GM12878 (cell line): ENCODE results near the gene SMARCE1. TPM values are rescaled to one million over a fixed set of nuclear protein-coding genes. Genes with fewer than 3 reads are reported as not detected.

Experiments
- ATAC-seq: fragments of 200-7000 bp; cut with Tn5 transposase; 3 replicates; pipeline ENCODE4 v1.9.1; 2020; ENCODE audit warnings: mild to moderate bottlenecking, moderate library complexity
- BruUV-seq: library from RNA; stranded (reverse); fragments of 400-500 nt; replicated peaks from 2 replicates; lab custom pipeline; 2021; lab: Mats Ljungman, UMichigan
- CTCF ChIA-PET: fragments of 300-600 bp; sonication (Branson Sonifier 250); formaldehyde crosslinking; extraction: SDS; loops from one replicate; lab custom pipeline; 2021; ENCODE audit warnings: inconsistent platforms; lab: Yijun Ruan, JAX
- POLR2A ChIA-PET: fragments of 350-600 bp; formaldehyde crosslinking; extraction: SDS; loops from one replicate; lab custom pipeline; 2021; ENCODE audit warnings: inconsistent platforms; lab: Charles Lee
- RAD21 ChIA-PET: fragments of 300-600 bp; sonication (Branson Sonifier 250); formaldehyde crosslinking; loops from one replicate; lab custom pipeline; 2023; ENCODE audit warnings: antibody characterized with exemption; ENCODE audit not compliant: unreplicated experiment; lab: Charles Lee
- SMC1A ChIA-PET: fragments of 300-600 bp; sonication (Branson Sonifier 250); formaldehyde crosslinking; loops from one replicate; lab custom pipeline; 2023; ENCODE audit not compliant: unreplicated experiment, uncharacterized antibody; lab: Charles Lee
- DNase-seq: peaks from one replicate; pipeline ENCODE4 v3.0.0-alpha.2; 2011; ENCODE audit warnings: low read depth, low spot score
- FAIRE-seq: peaks from 3 replicates; lab custom pipeline; 2011; peaks lifted over from hg19 to GRCh38; lab: Jason Lieb, UNC
- H2AFZ ChIP-seq: 2 replicates; pipeline ENCODE4 v1.6.0; 2011; ENCODE audit warnings: low read depth, low read length, control low read depth; ENCODE audit not compliant: control insufficient read depth
- H3K27ac ChIP-seq: 2 replicates; pipeline ENCODE4 v1.5.1; 2011; ENCODE audit warnings: control low read depth; ENCODE audit not compliant: control insufficient read depth, insufficient read depth
- H3K27me3 ChIP-seq, 2 experiments: replicated peaks in 1 of 2; 2 replicates each; pipeline versions ENCODE4 v1.6.0 to v1.6.1; 2011; ENCODE audit warnings: low read length in 1 of 2; ENCODE audit not compliant: control insufficient read depth in 2 of 2, insufficient read depth in 2 of 2
- H3K36me3 ChIP-seq, 2 experiments: 2 replicates each; pipeline ENCODE4 v1.5.1; 2011; ENCODE audit warnings: low read length in 1 of 2; ENCODE audit not compliant: control insufficient read depth in 2 of 2, insufficient read depth in 2 of 2
- H3K4me1 ChIP-seq: 2 replicates; pipeline ENCODE4 v1.6.1; 2011; ENCODE audit warnings: mild to moderate bottlenecking, low read length, moderate library complexity, mixed read lengths; ENCODE audit not compliant: control insufficient read depth, insufficient read depth
- H3K4me2 ChIP-seq: 2 replicates; pipeline ENCODE4 v1.6.0; 2011; ENCODE audit warnings: control low read depth; ENCODE audit not compliant: control insufficient read depth, insufficient read depth
- H3K4me3 ChIP-seq: fragments of 200-600 bp; sonication (generic); 2 replicates; pipeline ENCODE4 v1.5.1; 2016
- H3K79me2 ChIP-seq: 2 replicates; pipeline ENCODE4 v1.6.0; 2011; ENCODE audit warnings: low read length; ENCODE audit not compliant: control insufficient read depth, insufficient read depth
- H3K9ac ChIP-seq: 2 replicates; pipeline ENCODE4 v1.8.0; 2011; ENCODE audit warnings: low read length, control low read depth, mixed read lengths; ENCODE audit not compliant: control insufficient read depth, insufficient read depth
- H3K9me3 ChIP-seq: replicated peaks from 3 replicates; pipeline ENCODE4 v1.5.1; 2011; ENCODE audit warnings: mild to moderate bottlenecking, low read length; ENCODE audit not compliant: control insufficient read depth, insufficient read depth
- H4K20me1 ChIP-seq: 2 replicates; pipeline ENCODE4 v1.6.0; 2011; ENCODE audit not compliant: control insufficient read depth, insufficient read depth
- ATF2 ChIP-seq: IDR thresholded peaks from 2 replicates; pipeline ENCODE4 v1.6.1; 2012; ENCODE audit warnings: low read length, inconsistent platforms
- CHD1 ChIP-seq: IDR thresholded peaks from 2 replicates; pipeline ENCODE4 v1.6.1; 2012; ENCODE audit warnings: low read depth, low read length, improper control_type of control experiment
- CREB1 ChIP-seq: IDR thresholded peaks from 2 replicates; pipeline ENCODE4 v1.6.1; 2012; ENCODE audit warnings: low read depth, mild to moderate bottlenecking, inconsistent platforms
- DPF2 ChIP-seq: fragments of 450-650 bp; IDR thresholded peaks from 2 replicates; pipeline ENCODE4 v1.6.1; 2017; ENCODE audit warnings: mild to moderate bottlenecking
- ETV6 ChIP-seq, 2 experiments: fragments of 450-650 bp in 1 of 2; IDR thresholded peaks in 1 of 2; conservative IDR thresholded peaks in 1 of 2; 2 replicates each; pipeline ENCODE4 v1.6.1; 2014; ENCODE audit warnings: antibody characterized with exemption in 1 of 2, borderline replicate concordance in 1 of 2, low read depth in 1 of 2, mild to moderate bottlenecking in 1 of 2, moderate library complexity in 1 of 2
- GABPA ChIP-seq: IDR thresholded peaks from 2 replicates; pipeline ENCODE4 v1.6.1; 2014; ENCODE audit warnings: antibody characterized with exemption, low read depth, mild to moderate bottlenecking, inconsistent platforms
- MLLT1 ChIP-seq: fragments of 450-650 bp; IDR thresholded peaks from 2 replicates; pipeline ENCODE4 v1.6.1; 2016; ENCODE audit warnings: mild to moderate bottlenecking
- NFXL1 ChIP-seq: fragments of 450-650 bp; IDR thresholded peaks from 2 replicates; pipeline ENCODE4 v1.6.1; 2017; ENCODE audit warnings: antibody characterized with exemption, mild to moderate bottlenecking, borderline replicate concordance
- PKNOX1 ChIP-seq: fragments of 450-650 bp; IDR thresholded peaks from 2 replicates; pipeline ENCODE4 v1.6.1; 2016; ENCODE audit warnings: mild to moderate bottlenecking
- POU2F2 ChIP-seq: IDR thresholded peaks from 3 replicates; pipeline ENCODE4 v1.6.1; 2011; ENCODE audit warnings: low read depth, mild to moderate bottlenecking, low read length, borderline replicate concordance
- RAD51 ChIP-seq: fragments of 450-650 bp; IDR thresholded peaks from 2 replicates; pipeline ENCODE4 v1.6.1; 2016; ENCODE audit warnings: moderate library complexity, mild to moderate bottlenecking, inconsistent platforms
- RELB ChIP-seq: fragments of 450-650 bp; IDR thresholded peaks from 2 replicates; pipeline ENCODE4 v1.6.1; 2017; ENCODE audit warnings: low read depth, mild to moderate bottlenecking, moderate library complexity
- RFX5 ChIP-seq: IDR thresholded peaks from 2 replicates; pipeline ENCODE4 v1.6.1; 2011; ENCODE audit warnings: low read depth, low read length, improper control_type of control experiment
- SIX5 ChIP-seq: IDR thresholded peaks from 2 replicates; pipeline ENCODE4 v1.6.1; 2011; ENCODE audit warnings: mild to moderate bottlenecking, low read depth, low read length, moderate library complexity; ENCODE audit not compliant: severe bottlenecking
- SMAD5 ChIP-seq: IDR thresholded peaks from 2 replicates; pipeline ENCODE4 v1.6.1; 2016; ENCODE audit warnings: antibody characterized with exemption, low read depth
- ZZZ3 ChIP-seq: IDR thresholded peaks from 2 replicates; pipeline ENCODE4 v1.6.1; 2011; ENCODE audit warnings: low read depth; ENCODE audit not compliant: control insufficient read depth, insufficient read length
- WGBS: methylation state at CpG from one replicate; pipeline ENCODE4 v1.1.6; 2016; ENCODE audit warnings: low lambda C conversion rate; ENCODE audit not compliant: insufficient replicate concordance, insufficient coverage; ENCODE audit errors: missing lambda C conversion rate; 5-methylcytosine and 5-hydroxymethylcytosine counted together
- in situ Hi-C: fragments of 300-500 bp; cut with MboI; formaldehyde crosslinking; loops from 9 replicates; pipeline ENCODE4 v1.14.3; 2018; ENCODE audit warnings: mixed read lengths
- intact Hi-C: fragments of 100-400 bp; cut with micrococcal nuclease; formaldehyde crosslinking; loops from one replicate; pipeline ENCODE4 v1.14.2; 2022; ENCODE audit not compliant: unreplicated experiment
- polyA plus RNA-seq, 11 experiments: library from polyadenylated mRNA; depleted of rRNA in 4 of 11; unstranded in 6 of 11; stranded (reverse) in 5 of 11; fragments of >200 nt; fragmentation: Nextera tagmentation in 4 of 11; fragmentation: Illumina TruSeq in 1 of 11; extraction: Ambion mirVana in 4 of 11; extraction: Trizol in 1 of 11; gene quantifications; 1 replicate in 1 of 11; 2 replicates in 10 of 11; pipeline versions ENCODE4 v1.2.1 to v1.2.3, GENCODE V29; 2011 to 2016; ENCODE audit warnings: inconsistent platforms in 2 of 11, missing spikeins in 2 of 11, low read depth in 1 of 11
- total RNA-seq, 4 experiments: library from RNA; depleted of rRNA in 3 of 4; stranded (reverse); fragments of >200 nt in 3 of 4; fragmentation: Illumina TruSeq in 1 of 4; extraction: Trizol in 1 of 4; gene quantifications; 2 replicates each; pipeline versions ENCODE4 v1.2.1 to v1.2.3, GENCODE V29; 2013 to 2021

Gene SMARCE1
- total and polyA plus RNA-seq, 10 of the 15 experiments (the other 5 are each of a cell fraction or from before 2014, with no cell fraction given), result 87.9 to 191 (median 132) TPM

- TF ChIP-seq SIX5 (peak; percentile 35), GABPA (peak; percentile 63; the same call in 1 of the 2 replicates), ZZZ3 (no peak), ETV6 (conservative IDR thresholded peaks at IDR 0.05 in 1 of 2, IDR thresholded peaks at IDR 0.05 in 1 of 2; ENCODE audit: borderline replicate concordance in 1 of 2, low read depth in 1 of 2) (peak in 1 of 2 experiments; percentile 93; a peak in 2 of 4 replicates), NFXL1 (no peak), POU2F2 (peak; percentile 91; the same call in 2 of the 3 replicates), CREB1 (peak; percentile 93), SMAD5 (no peak), RFX5 (0 out of 2 replicates have a peak, but pooled peaks have one; percentile 22)
- TF ChIP-seq, all 136 proteins: peak for 89
Observed at GRCh38 chr17:40598619-40599467, 48.8 kb downstream of the SMARCE1 start (continued).

- Histone ChIP-seq H3K4me3 (peak overlapping the region; percentile 38; the same call in 1 of the 2 replicates), H3K27ac (peak overlapping the region; percentile 91), H3K79me2 (no peaks in the 10 kb centered on the region), H2AFZ (no peak overlapping the region), H3K9me3 (peaks cover 10% of the 10 kb centered on the region), H3K4me2 (peak overlapping the region; percentile 67), H3K36me3 (no peaks in the 10 kb centered on the region), H3K4me1 (peaks cover 68% of the 10 kb centered on the region), H4K20me1 (no peaks in the 10 kb centered on the region), H3K27me3 (no peaks in the 10 kb centered on the region), H3K9ac (peak overlapping the region; percentile 27)
- in situ Hi-C loops, result no loop called here
- ATAC-seq (no peak), FAIRE-seq (no peak), DNase-seq (no peak)
- RAD21 ChIA-PET, result interaction anchor here (0.8 to 4.0 kb wide), 15 partner anchors 9 to 150 kb away, joined by 3 to 75 read pairs (median 5); partner anchors contain the start of gene CCR7
- 36% methylated on average over 5 of the region's 5 CpGs for WGBS
- CTCF ChIA-PET, result interaction anchor here (0.8 to 2.8 kb wide), 12 partner anchors 16 to 1067 kb away, joined by 3 to 43 read pairs (median 6); partner anchors contain the start of genes CCR7 and TOP2A
- BruUV-seq, result TSS peak; percentile 62
- SMC1A ChIA-PET, result interaction anchor here (0.6 to 4.3 kb wide), 19 partner anchors 10 to 67 kb away, joined by 3 to 63 read pairs (median 9); partner anchors contain the start of gene CCR7
- POLR2A ChIA-PET, result interaction anchor here (0.6 to 4.4 kb wide), 11 partner anchors 9 to 220 kb away, joined by 3 to 81 read pairs (median 7); partner anchors contain the start of gene CCR7
- intact Hi-C loops, result loop anchor here (1.0 kb wide), 1 partner anchor 16 kb away; no protein-coding TSS in a partner anchor
- TF ChIP-seq DPF2, result peak; percentile 14; the same call in 1 of the 2 replicates
- TF ChIP-seq RELB, result no peak
- TF ChIP-seq CHD1, result 0 out of 2 replicates have a peak, but pooled peaks have one; percentile 39
- TF ChIP-seq ATF2, result no peak
- peak; percentile 82 for TF ChIP-seq MLLT1
- no peak for TF ChIP-seq RAD51
- TF ChIP-seq PKNOX1, result 0 out of 2 replicates have a peak, but pooled peaks have one; percentile 14
Observed at GRCh38 chr17:40598301-40598618, 49.4 kb downstream of the SMARCE1 start.
